D341Med (cell line): ENCODE measurements around the gene C21orf58.
A peak's percentile ranks its signal among the peaks of the same experiment; 100 is the strongest.

Experiments used
- DNase-seq: peaks from one replicate; pipeline ENCODE4 v3.0.0; 2012; ENCODE audit warnings: low spot score

Gene C21orf58

DNA sequence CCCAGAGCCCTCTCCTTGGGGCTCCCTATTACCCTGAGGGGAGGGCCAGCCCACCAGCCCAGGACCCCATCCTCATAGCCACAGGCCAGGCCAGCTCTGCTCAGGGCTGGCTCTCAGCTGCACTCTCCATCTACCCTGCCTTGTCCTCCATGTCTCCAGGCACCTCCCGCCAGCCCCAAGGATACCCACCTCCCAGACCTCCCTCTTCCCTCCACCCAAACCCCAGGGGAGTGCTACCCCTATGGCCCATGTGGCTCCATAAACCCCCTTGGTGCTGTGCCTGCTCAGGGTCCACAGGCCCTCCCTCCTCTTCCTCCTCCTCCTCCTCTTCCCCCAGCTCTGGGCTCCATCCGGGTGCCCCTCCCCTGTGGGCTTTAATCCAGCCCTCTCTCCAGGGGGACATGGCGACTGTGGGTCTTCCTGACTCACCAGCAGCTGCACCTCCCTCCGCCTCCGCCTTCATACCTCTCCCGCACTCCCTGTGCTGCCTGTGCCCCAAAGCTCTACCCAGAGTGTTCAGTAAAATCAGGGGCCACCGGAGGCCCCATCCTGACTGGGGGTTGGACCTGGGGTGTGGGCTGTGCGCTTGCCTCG, 28.4 kb downstream of the C21orf58 start:
- no peak for DNase-seq

DNA sequence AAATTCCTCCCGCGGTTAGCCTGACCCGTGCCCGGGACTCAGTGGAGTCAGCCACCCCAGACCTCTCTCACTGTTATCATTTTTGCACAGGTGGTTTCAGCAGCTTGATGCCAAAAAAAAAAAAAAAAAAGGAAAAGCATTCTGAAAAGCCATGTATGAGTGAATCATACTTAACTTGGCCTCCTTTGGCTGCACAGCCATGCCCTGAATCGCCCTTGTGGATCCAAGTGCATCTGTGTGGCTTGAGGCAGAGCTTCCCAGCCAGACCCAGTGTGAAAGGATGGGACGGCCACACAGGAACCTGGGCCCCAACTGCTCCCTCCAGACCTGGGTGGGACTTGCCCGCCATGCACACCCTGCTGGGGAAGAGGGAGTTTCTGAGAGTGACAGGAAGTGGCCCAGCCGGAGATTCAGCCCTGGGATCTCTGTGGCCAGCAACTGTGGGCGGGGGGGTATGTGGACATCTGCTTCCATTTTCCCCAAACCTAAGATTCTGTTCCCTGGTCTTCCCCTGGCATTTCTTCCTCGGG, 29.0 kb downstream of the C21orf58 start:
- DNase-seq: no peak

DNA sequence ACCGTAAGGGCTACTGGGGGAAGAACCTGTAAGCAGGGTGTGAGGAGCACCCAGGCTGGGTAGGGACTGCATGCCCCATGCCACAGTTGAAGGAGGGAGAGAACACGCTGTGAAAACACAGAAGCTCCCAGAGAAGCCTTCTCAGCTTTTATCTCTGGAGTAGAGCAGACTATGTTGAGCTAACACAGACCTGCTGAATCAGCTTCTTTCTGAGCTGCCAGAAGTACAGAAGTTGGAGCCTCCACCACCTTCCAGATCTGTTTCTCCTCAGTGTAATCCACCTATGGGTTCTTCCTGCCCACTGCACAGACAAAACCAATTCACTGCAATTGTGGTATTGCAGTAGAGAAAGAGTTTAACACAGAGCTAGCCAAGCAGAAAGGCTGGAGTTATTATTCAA, 32.1 kb downstream of the C21orf58 start:
- DNase-seq: no peak

DNA sequence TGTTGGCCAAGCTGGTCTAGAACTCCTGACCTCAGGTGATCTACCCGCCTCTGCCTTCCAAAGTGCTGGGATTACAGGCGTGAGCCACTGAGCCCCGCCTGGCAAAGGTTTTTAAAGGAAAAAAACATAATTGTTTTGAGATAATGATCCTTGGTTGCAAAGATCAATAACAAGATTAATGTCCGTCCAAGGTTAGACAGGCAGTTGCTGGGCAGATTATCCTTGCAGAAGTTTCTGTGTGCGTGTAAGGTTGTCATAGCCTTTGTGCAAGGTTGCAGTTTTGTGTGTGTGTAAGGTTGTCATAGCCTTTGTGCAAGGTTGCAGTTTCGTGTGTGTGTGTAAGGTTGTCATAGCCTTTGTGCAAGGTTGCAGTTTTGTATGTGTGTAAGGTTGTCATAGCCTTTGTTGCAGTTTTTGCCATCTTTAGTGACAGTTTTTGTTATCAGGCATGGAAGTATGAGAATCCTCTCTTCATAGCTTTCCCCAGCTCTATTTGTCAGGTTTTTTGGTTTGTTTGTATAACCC, 34.0 kb downstream of the C21orf58 start:
- DNase-seq: no peak

DNA sequence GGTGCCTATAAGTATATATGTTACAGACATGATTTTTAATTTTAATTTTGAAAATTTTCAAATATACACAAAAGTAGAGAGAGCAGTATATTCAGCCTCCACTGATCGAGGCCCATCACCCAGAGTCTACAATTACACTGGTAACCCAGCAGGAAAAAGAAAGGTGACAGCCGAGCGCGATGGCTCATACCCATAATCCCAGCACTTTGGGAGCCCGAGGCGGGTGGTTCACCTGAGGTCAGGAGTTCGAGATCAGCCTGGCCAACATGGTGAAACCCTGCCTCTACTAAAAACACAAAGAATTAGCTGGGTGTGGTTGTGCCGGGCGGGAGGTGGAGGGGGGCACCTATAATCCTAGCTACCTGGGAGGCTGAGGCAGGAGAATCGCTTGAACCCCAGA, 36.1 kb downstream of the C21orf58 start:
- DNase-seq: no peak

DNA sequence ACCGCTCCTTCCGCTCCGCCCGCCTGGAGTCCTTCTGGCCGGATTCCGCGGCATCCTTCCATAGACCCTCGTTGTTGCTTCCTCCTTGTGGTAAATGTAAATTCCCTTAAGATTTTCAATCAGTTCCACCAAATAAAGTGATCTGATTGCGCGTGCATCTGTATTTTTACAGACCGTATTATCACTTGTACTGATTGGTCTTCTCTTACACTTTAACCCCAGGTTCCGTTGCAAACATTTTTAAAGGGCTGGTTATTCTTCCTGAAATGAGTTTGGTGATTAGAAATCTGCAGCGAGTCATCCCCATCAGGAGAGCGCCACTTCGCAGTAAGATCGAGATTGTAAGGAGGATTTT, 37.0 kb downstream of the C21orf58 start:
- DNase-seq: no peak

DNA sequence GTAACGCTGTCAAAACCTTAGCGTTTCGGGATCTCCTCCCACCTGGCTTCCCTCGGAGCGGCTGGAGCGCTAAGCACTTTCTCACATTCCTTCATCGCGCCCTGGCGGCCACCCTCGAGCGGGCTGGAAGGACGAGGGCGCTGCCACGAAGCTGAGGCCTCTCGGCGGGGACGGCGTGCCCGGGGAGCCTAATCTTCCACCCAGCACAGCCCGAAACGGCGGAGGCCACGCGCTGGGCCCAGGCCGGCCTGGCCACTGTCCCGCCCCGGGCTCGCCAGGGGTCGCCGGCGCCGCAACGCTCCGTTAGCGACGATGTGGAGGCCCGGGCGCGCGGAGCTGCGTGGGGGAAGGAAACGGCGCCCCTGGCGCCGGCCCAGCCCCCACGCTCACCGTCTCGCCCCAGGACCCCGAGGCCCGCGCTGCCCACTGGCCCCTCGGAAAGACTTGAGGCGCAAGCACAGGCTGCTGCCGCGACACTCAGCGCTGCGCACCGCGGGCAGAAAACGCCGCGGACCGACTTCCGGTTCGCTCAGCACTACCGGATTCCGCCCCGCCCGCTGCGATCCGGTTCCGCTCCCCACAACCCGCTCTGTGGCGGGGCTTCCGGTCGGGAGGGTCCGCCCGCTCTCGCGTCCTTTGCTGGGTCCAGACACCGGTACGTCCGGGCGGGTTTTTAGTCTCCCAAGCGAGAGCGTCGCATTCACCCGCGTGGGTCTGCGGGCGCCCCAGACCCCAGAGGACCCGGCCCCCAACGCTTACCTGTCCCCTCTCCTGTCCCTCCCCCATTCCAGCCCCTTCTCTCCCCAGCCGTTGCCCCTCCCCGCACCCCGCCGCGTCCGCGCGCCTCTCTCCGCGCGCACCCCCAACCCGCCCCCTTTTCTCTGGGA, 37.7 kb downstream of the C21orf58 start, which contains the start of gene YBEY:
TSS of gene YBEY (plus strand) at position 582 of the 887 bp plus-strand sequence. CDS start 572 bp downstream, outside the sequence.
- peak; percentile 95 for DNase-seq

DNA sequence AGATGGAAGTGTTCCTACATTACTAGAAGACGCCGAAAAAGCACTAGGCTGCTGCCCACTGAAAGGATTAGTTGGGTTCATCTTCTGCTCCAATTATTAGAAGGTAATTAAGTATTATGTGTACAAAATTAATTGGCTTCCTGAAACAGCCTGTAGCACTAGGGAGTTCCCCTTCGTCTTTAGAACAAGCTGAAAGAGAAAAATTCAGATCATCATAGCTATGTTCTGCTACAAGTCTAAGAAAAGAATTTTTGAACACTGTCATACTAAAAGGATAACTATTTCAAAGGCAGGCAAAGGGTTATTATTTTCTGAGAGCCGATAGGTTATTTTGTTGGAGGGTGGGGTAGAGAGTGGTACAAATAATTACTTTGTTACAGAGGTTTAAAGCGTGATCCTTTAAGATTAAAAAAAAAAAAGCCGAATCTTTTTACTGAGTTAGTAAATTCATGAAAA, 38.4 kb downstream of the C21orf58 start, which contains the start of gene MCM3AP:
TSS of gene MCM3AP (minus strand) at position 406 of the 456 bp plus-strand sequence. CDS start at position 81, 325 bp downstream.
- no peak for DNase-seq

DNA sequence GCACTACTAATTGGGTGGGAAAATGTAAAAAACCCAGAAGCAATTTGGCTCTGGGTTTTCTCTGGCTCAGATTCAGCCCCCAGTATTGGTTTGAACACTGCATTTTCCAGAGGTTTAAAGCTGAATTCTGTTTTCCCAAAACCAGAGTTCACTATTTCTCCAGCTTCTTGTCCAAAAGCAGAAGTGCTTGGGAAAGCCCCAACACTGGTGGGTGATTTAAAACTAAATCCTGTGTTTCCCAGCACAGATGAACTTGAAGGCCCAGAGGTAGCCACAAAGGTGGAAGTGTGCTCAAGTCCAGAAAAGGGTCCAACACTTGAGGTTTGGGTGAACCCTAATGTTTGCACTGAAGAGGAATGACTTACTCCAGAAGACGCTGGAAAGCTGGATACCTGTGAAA, 38.9 kb downstream of the C21orf58 start:
- DNase-seq: no peak

DNA sequence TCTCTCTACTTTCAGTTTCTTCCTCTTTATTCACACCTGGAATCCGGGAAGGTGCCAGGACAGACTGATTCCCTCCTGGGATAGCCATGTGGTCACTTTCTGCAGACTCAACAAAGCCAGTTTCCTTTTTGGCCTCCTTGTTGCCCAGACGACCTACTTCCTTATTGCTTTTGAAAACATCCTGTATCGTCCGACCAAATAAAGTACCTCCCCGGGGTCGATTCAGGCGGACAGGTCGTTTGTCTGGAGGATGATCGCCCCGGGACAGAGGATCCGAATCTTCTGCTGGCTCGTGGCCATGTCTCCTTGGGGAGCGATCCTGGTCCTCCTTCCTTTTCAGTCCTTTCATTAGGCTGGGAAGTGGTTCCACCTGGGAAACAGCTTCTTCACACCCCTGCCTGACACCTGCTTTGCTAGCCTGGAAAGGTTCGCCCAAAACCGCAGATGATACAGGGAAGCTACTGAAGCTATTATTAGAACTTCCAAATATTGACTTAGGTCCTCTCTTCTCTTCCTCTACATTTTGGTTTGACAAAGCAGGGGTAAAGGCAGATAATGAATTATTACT, 39.5 kb downstream of the C21orf58 start:
- no peak for DNase-seq

DNA sequence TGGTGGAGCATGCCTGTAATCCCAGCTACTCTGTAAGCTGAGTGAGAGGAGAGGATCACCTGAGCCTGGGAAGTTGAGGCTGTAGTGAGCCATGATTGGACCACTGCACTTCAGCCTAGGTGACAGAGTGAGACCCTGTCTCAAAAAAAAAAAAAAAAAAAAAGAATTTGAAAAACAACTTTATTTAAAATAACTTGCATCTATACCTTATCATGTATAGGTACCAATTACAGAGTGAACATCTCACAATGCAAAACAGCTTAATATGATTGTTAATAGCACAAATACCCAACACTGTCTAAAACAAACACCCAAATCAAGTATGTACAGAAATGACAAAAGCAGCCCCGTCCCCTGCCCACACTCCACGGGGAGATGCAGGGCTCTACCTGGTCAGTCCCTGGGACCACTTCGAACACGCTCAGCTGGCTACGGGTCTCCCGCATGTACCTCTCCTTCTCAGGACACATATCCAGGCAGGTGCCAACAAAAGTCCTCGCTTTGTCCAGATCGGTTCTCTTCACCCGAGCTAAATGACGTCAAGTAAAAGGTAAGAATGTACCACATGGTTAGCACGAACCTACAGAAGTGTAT, 48.8 kb downstream of the C21orf58 start:
- no peak for DNase-seq

DNA sequence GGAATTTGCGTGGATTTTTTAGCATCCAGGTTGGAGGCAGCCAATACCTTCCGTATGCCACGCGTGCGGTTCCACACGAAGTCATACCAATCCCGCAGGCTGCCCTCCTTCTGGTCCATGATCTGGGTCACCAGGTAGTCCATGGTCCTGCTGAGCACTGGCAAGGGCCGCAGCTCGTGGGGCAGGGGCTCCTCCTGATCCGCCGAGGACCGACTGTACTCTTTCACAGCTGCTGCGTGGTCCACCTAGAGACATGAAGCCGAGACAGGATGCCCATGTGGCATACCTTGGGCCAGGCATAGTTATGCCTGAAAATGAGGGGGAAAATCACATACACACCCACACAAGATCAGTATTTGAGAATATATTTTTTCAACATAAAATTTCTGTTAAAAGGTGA, 50.3 kb downstream of the C21orf58 start:
- no peak for DNase-seq

DNA sequence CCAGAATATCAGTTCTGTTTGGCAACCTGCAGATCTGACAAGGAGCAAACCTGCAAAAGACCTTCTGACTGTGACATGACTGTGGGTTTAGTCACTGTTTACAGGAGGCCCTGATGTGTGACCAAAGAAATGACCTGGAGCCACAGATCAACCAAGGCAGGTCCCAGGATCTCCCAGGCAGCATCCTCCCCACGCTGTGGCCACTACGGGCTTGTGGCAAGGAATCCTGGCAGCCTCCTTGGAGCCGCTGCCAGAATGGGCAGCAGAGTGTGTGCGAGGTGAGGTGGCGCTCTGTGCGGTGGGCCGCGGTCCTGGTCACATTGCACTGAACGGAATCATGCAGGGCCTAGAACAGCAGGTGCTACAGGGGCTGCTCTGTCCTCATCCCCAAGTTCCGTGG, 54.2 kb downstream of the C21orf58 start:
- DNase-seq: no peak

DNA sequence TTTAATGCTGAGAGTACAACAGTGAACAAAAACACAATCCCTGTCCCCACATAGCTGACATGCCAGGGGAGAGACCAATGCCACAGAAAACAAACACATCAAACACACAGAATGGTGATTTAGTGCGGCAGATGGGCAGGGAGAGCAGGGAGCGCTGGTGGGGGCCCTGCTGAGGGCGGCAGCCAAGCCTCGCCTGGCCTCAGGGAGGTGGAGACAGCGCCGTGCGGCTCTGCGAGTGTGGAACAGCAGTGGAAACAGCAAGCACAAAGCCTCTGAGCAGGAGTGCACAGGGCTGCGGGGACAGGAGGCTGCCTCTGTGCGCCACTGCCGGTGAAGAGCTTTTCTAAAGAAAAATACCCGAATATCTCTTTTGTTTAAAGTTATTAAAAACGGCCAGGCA, 55.3 kb downstream of the C21orf58 start:
- DNase-seq: no peak

DNA sequence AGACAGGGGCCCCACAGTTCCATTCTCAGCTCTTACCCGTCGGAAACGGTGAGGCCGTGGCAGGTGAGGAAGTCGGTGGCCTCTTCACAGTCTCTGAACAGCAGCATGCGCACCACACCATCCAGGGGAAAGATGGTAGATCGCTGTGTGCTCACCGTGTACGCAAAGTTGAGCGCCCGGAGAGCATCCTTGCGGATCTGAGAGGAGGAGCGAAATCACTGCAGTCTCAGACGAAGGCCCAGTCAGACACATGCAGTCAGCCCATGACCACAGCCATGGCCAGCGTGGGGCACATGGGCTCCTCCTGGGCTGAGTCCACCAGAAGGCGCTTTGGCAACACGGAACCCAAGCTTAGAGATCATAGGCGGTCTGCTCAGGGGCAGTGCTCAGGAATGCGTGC, 56.7 kb downstream of the C21orf58 start:
- no peak for DNase-seq

DNA sequence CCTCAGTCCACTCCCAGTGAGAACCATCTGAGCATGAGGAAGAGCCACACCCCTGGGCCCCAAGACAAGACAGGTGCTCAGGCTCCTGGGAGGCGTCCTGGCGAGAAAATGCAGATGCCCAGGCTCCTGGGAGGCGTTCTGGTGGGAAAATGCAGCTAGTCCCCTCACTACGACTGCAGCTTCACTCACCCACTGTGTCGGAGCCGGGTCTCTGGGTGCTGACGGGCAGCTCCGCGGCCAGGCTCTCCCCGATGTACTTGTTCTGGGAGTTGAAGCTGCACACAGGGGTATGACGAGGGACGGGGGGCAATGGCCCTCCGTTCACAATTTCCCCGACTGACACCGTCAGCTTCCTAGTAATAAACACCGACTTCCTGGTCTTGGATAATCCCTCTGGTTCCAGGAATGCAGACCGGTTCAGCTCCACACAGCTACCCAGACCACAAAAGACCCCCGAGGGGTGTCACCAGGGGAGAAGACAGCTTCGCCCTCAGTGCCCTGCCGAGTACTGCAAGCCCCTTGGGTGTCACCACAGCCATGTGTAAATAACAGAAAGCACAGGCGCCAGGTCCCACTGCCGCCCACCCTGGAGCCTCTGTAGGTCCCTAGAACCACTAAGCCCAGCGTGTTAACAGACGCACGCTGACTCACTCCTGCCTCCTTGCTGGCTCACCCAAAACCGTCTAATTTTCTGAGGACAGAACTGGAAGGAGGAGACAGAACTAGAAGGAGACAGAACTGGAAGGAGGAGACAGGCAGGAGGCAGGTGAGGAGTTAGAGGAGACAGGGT, 57.7 kb downstream of the C21orf58 start:
- no peak for DNase-seq

DNA sequence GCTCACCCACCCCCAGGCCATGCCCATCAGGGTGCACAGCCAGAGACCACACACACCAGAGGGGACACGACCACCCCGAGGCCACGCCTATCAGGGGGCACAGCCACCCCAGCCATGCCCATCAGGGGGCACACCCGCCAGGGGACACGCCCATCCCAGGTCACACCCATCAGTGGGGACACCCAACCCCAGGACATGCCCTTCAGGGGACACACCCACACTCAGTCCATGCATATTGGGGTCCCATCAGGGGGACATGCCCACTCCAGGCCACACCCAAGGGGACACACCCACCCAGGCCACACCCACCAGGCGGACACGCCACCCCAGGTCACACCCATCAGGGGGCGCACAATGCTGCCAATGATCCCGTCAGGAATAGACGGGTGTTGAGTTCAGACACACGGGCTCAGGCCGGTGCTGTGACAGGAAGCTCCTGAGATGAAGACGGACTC, 59.0 kb downstream of the C21orf58 start:
- DNase-seq: no peak

DNA sequence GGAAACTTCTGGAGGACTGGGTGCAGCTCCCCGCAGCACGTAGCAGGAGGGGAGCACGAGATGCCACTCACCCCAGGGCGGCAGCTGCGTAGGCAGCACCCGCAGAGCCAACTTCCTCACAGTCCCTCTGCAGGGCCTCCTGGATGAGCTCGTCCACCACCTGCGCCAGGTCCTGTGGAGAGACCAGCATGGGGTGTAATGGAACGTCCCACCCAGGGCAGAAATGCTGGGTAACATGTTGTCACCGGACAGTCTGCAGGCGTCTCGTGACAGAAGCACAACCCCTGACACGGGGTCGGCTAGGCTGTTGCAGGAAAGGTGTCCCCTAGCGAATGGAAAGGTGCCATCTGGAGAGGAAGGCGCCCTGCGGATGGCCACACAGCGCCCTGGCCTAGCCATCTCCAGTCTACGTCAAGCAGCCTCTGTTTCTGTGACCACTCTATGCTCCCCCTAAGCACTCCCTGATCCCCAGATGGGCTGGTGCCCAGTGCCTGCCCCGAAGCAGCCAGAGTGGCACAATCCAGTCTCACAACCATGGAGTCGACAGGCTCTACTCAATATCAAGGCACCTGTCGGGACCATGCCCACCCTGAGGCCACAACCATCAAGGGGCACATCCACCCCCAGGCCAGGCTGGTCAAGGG, 59.5 kb downstream of the C21orf58 start:
- DNase-seq: no peak

DNA sequence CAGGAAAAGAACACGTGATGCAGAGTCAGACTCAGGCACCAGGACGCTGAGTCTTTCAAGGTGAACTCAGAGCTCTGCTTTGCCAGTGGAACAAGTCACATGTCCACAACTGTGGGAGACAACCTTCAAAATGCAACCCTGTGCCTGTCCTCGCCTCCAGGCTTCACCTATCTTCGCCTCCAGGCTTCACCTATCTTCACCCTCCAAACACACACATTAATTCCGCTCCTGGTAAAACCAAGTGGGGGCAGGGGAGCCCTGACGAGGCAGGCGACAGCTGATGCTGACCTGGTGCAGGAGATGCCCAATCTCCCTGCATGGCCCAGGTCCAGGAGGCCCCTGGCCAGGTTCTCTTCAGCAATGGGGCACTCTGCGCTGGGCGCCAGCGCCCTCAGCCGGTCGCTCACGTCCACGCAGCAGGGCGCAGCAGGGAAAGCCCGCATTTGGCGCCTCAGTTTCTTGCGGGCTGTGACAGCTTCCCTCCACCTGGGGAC, 67.1 kb downstream of the C21orf58 start:
- DNase-seq: no peak

DNA sequence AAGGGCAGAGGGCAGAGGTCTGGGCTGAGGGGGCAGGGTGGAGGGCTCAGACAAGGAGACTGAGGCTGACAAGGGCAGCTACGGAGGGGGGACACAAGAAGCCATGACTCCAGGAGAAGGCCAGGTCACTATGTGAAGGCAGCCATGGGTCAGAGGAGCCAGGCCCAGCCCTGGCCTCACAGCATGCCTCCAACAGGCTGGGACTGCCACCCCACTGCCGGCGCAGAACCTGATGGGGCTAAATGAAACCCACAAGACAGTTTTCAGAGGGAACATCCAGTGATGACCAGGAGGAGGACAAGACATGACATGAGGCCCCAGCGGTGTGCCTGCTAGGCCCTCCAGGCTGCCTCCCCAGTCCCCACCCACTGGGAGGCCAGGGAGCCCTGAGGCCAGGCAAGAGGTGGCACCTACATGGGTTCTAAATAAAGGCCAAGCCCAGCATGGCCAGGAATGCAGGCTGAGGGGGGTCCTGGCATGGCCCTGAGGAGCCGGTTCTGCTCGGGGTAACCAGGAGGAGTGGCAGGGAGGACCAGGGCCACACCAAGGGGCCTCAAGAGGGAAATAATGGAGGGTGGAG, 67.8 kb downstream of the C21orf58 start:
- no peak for DNase-seq
